ENCODE data around the gene KLHL26. TPM values are rescaled to one million over a fixed set of nuclear protein-coding genes. Genes with fewer than 3 reads are reported as not detected.

Gene KLHL26
- total and polyA plus RNA-seq, 9 of the 15 experiments (the other 6 are each of a cell fraction or from before 2014, with no cell fraction given), result 0.13 to 13.3 (median 1.4) TPM

DNA sequence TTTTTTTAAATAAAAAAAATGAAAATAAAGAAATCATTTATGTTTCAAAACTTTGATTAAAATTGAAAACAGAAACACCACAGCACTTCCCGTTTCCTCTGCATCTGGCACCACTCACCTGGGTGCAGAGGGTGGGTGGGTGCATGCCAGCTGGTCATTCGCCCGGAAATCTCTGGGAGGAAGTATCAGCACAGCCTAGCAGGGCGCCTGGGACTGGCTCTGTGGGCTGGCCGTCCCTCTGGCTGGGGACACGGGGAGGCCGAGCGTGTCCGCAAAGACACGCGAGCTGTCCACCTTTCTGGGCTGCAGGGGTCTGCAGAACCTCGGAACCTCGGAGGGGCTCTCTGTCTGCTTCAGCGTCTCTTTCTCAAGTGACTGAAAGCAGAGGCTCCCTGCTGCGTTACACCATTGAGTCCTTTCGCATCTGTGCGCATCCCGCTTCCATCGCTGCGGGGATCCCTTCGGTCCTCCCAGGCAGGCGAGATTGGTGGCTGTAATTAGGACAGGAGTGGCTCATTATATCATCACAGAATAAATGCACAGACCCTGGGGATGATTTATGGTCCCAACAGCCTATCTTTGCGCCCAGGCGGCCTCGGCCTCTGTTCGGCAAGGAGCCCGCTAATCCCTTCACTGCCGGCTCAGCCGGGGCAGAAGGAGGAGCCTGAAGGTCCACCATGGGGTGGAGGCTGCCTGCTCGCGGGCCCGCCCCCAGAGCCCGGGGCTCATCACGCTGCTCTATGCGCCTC is 63.8 kb downstream of the KLHL26 start (continued):
- no peak for TF ChIP-seq XRCC4 (IDR thresholded peaks at IDR 0.05; ENCODE audit: extremely low read depth, insufficient read depth, insufficient read length)
- TF ChIP-seq GMEB1 (CRISPR knock-in tag; IDR thresholded peaks at IDR 0.05), result no peak
- TF ChIP-seq HDAC8 (tag; IDR thresholded peaks at IDR 0.05), result no peak
- no peak for TF ChIP-seq ZNF785 (CRISPR knock-in tag; IDR thresholded peaks at IDR 0.05)
- no peak for TF ChIP-seq NR1H2 (CRISPR knock-in tag; IDR thresholded peaks at IDR 0.05)
- peak; percentile 68; the same call in 1 of the 2 replicates for TF ChIP-seq EP300 (IDR thresholded peaks at IDR 0.05; ENCODE audit: low read length)
- peak; percentile 68 for TF ChIP-seq CCNT2 (IDR thresholded peaks at IDR 0.05; ENCODE audit: borderline replicate concordance, extremely low read depth, insufficient read length, low read depth, low read length)
- TF ChIP-seq HMG20B (CRISPR knock-in tag; IDR thresholded peaks at IDR 0.05), result no peak
- TF ChIP-seq ZNF444 (CRISPR knock-in tag; IDR thresholded peaks at IDR 0.05), result no peak
- TF ChIP-seq, protein P1, sequence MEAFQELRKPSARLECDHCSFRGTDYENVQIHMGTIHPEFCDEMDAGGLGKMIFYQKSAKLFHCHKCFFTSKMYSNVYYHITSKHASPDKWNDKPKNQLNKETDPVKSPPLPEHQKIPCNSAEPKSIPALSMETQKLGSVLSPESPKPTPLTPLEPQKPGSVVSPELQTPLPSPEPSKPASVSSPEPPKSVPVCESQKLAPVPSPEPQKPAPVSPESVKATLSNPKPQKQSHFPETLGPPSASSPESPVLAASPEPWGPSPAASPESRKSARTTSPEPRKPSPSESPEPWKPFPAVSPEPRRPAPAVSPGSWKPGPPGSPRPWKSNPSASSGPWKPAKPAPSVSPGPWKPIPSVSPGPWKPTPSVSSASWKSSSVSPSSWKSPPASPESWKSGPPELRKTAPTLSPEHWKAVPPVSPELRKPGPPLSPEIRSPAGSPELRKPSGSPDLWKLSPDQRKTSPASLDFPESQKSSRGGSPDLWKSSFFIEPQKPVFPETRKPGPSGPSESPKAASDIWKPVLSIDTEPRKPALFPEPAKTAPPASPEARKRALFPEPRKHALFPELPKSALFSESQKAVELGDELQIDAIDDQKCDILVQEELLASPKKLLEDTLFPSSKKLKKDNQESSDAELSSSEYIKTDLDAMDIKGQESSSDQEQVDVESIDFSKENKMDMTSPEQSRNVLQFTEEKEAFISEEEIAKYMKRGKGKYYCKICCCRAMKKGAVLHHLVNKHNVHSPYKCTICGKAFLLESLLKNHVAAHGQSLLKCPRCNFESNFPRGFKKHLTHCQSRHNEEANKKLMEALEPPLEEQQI (IDR thresholded peaks at IDR 0.05), result no peak
- TF ChIP-seq PHF21A (IDR thresholded peaks at IDR 0.05; ENCODE audit: borderline replicate concordance, low read depth), result peak; percentile 34; the same call in 1 of the 2 replicates
- TF ChIP-seq ZNF316 (IDR thresholded peaks at IDR 0.05), result no peak
- TF ChIP-seq SMARCA4 (IDR thresholded peaks at IDR 0.05), result peak; percentile 77
- no peak for TF ChIP-seq ZNF696 (CRISPR knock-in tag; conservative IDR thresholded peaks at IDR 0.05)
- TF ChIP-seq, protein P2, sequence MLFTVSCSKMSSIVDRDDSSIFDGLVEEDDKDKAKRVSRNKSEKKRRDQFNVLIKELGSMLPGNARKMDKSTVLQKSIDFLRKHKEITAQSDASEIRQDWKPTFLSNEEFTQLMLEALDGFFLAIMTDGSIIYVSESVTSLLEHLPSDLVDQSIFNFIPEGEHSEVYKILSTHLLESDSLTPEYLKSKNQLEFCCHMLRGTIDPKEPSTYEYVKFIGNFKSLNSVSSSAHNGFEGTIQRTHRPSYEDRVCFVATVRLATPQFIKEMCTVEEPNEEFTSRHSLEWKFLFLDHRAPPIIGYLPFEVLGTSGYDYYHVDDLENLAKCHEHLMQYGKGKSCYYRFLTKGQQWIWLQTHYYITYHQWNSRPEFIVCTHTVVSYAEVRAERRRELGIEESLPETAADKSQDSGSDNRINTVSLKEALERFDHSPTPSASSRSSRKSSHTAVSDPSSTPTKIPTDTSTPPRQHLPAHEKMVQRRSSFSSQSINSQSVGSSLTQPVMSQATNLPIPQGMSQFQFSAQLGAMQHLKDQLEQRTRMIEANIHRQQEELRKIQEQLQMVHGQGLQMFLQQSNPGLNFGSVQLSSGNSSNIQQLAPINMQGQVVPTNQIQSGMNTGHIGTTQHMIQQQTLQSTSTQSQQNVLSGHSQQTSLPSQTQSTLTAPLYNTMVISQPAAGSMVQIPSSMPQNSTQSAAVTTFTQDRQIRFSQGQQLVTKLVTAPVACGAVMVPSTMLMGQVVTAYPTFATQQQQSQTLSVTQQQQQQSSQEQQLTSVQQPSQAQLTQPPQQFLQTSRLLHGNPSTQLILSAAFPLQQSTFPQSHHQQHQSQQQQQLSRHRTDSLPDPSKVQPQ (CRISPR knock-in tag; IDR thresholded peaks at IDR 0.05; ENCODE audit: borderline replicate concordance), result no peak
- peak; percentile 86 for TF ChIP-seq POLR2AphosphoS5 (IDR thresholded peaks at IDR 0.05; ENCODE audit: control insufficient read depth, insufficient read depth, low read depth, low read length)
- no peak for TF ChIP-seq ZNF445 (CRISPR knock-in tag; IDR thresholded peaks at IDR 0.05; ENCODE audit: low read depth)
- no peak for TF ChIP-seq ILF3 (IDR thresholded peaks at IDR 0.05; ENCODE audit: borderline replicate concordance)
- TF ChIP-seq SUPT5H (IDR thresholded peaks at IDR 0.05), result no peak
- no peak for TF ChIP-seq ZNF644 (tag; IDR thresholded peaks at IDR 0.05; ENCODE audit: low read depth)
- TF ChIP-seq TFAM (CRISPR knock-in tag; conservative IDR thresholded peaks at IDR 0.05), result no peak
